ENCODE measurements around the gene MEI4.

Gene MEI4

GRCh38 chr6:77626426-77626825 lies 26.4 kb upstream of the MEI4 start:
- no peak overlapping the region for H3K4me3 ChIP-seq (ENCODE audit: low read length)
- H3K4me2 ChIP-seq (ENCODE audit: low read depth, low read length) = no peak overlapping the region
- H3K79me2 ChIP-seq (ENCODE audit: low read length) = no peaks in the 10 kb centered on the region
- TF ChIP-seq EZH2phosphoT487 (IDR thresholded peaks at IDR 0.05; ENCODE audit: low read length) (no peak), CTCF (IDR thresholded peaks at IDR 0.05; ENCODE audit: low read length) (no peak), EZH2 (optimal IDR thresholded peaks at IDR 0.05; ENCODE audit: low read depth, low read length) (no peak)
- H4K20me1 ChIP-seq (ENCODE audit: insufficient read depth, low read length) = no peaks in the 10 kb centered on the region
- no peak overlapping the region for H3K27ac ChIP-seq (ENCODE audit: low read length)
- H3K27me3 ChIP-seq (replicated peaks; ENCODE audit: insufficient read depth, low read length) = no peaks in the 10 kb centered on the region
- no peaks in the 10 kb centered on the region for H3K9me3 ChIP-seq (replicated peaks; ENCODE audit: insufficient read depth, low read length)
- DNase-seq = no peak
- H3K36me3 ChIP-seq (replicated peaks; ENCODE audit: insufficient read depth, low read length) = no peaks in the 10 kb centered on the region
- no peak overlapping the region for H2AFZ ChIP-seq (ENCODE audit: low read length)
- H3K4me1 ChIP-seq (ENCODE audit: low read length) = no peaks in the 10 kb centered on the region
- H3K9ac ChIP-seq (ENCODE audit: low read length) = no peak overlapping the region
- no peaks in the 10 kb centered on the region for H3K9me2 ChIP-seq (replicated peaks; ENCODE audit: insufficient read depth, low read length)
- no peaks in the 10 kb centered on the region for H3F3A ChIP-seq (ENCODE audit: insufficient read depth, low read length)

GRCh38 chr6:77630014-77630413 lies 22.8 kb upstream of the MEI4 start:
- H3K79me2 ChIP-seq (ENCODE audit: low read length) = no peaks in the 10 kb centered on the region
- H3F3A ChIP-seq (ENCODE audit: insufficient read depth, low read length) = no peaks in the 10 kb centered on the region
- H3K36me3 ChIP-seq (replicated peaks; ENCODE audit: insufficient read depth, low read length) = no peaks in the 10 kb centered on the region
- no peaks in the 10 kb centered on the region for H4K20me1 ChIP-seq (ENCODE audit: insufficient read depth, low read length)
- H3K9ac ChIP-seq (ENCODE audit: low read length) = no peak overlapping the region
- TF ChIP-seq CTCF (IDR thresholded peaks at IDR 0.05; ENCODE audit: low read length) (no peak), EZH2 (optimal IDR thresholded peaks at IDR 0.05; ENCODE audit: low read depth, low read length) (no peak), EZH2phosphoT487 (IDR thresholded peaks at IDR 0.05; ENCODE audit: low read length) (no peak)
- no peak overlapping the region for H3K27ac ChIP-seq (ENCODE audit: low read length)
- H3K4me3 ChIP-seq (ENCODE audit: low read length) = no peak overlapping the region
- no peak overlapping the region for H3K4me2 ChIP-seq (ENCODE audit: low read depth, low read length)
- H3K9me3 ChIP-seq (replicated peaks; ENCODE audit: insufficient read depth, low read length) = no peaks in the 10 kb centered on the region
- H2AFZ ChIP-seq (ENCODE audit: low read length) = no peak overlapping the region
- H3K4me1 ChIP-seq (ENCODE audit: low read length) = no peaks in the 10 kb centered on the region
- no peaks in the 10 kb centered on the region for H3K9me2 ChIP-seq (replicated peaks; ENCODE audit: insufficient read depth, low read length)
- no peak for DNase-seq
- no peaks in the 10 kb centered on the region for H3K27me3 ChIP-seq (replicated peaks; ENCODE audit: insufficient read depth, low read length)

- DNase-seq = no peak
- Histone ChIP-seq H2AFZ (ENCODE audit: low read length) (no peak overlapping the region), H3K4me3 (ENCODE audit: low read length) (no peak overlapping the region), H3K79me2 (ENCODE audit: low read length) (no peaks in the 10 kb centered on the region), H3K4me1 (ENCODE audit: low read length) (no peaks in the 10 kb centered on the region), H3K36me3 (replicated peaks; ENCODE audit: insufficient read depth, low read length) (no peaks in the 10 kb centered on the region), H3K9me2 (replicated peaks; ENCODE audit: insufficient read depth, low read length) (no peaks in the 10 kb centered on the region), H3K27me3 (replicated peaks; ENCODE audit: insufficient read depth, low read length) (no peaks in the 10 kb centered on the region), H4K20me1 (ENCODE audit: insufficient read depth, low read length) (no peaks in the 10 kb centered on the region), H3F3A (ENCODE audit: insufficient read depth, low read length) (no peaks in the 10 kb centered on the region), H3K27ac (ENCODE audit: low read length) (no peak overlapping the region), H3K9ac (ENCODE audit: low read length) (no peak overlapping the region), H3K4me2 (ENCODE audit: low read depth, low read length) (no peak overlapping the region), H3K9me3 (replicated peaks; ENCODE audit: insufficient read depth, low read length) (no peaks in the 10 kb centered on the region)
- TF ChIP-seq EZH2phosphoT487 (IDR thresholded peaks at IDR 0.05; ENCODE audit: low read length) (no peak), EZH2 (optimal IDR thresholded peaks at IDR 0.05; ENCODE audit: low read depth, low read length) (no peak), CTCF (IDR thresholded peaks at IDR 0.05; ENCODE audit: low read length) (no peak)
Measured at GRCh38 chr6:77633471-77633870, 19.4 kb upstream of the MEI4 start.
